Activated CD4-positive, CD25-positive, alpha-beta regulatory T cell treated with anti-CD3 and anti-CD28 coated beads, Interleukin-2, amount 50 U/mL, for 72 hours (primary cell): ENCODE results near the gene SENP3.

Experiments used
- DNase-seq: peaks from one replicate; pipeline ENCODE4 v3.0.0; 2021

The SENP3 gene

GRCh38 chr17:7561589-7562207 is at the start of gene SENP3:
Gene SENP3, plus strand, starts transcription at chr17:7561919. Its CDS starts 1,158 bp downstream, at chr17:7563077.
- DNase-seq, result peak; percentile 91

GRCh38 chr17:7512105-7512504 is 49.6 kb upstream of the SENP3 start:
- no peak for DNase-seq

GRCh38 chr17:7512824-7513540 is 48.7 kb upstream of the SENP3 start:
- DNase-seq, result no peak

- no peak for DNase-seq
These were observed 47.8 kb upstream of the SENP3 start for GRCh38 chr17:7513850-7514419.

GRCh38 chr17:7515911-7516610 is 45.7 kb upstream of the SENP3 start:
- DNase-seq, result no peak

GRCh38 chr17:7523033-7523432 is 38.7 kb upstream of the SENP3 start:
- DNase-seq, result peak; percentile 54

- DNase-seq, result no peak
These were observed 32.9 kb upstream of the SENP3 start for GRCh38 chr17:7528842-7529241.

GRCh38 chr17:7530023-7530900 is 31.5 kb upstream of the SENP3 start:
- DNase-seq, result no peak

- DNase-seq, result no peak
These were observed 23.7 kb upstream of the SENP3 start for GRCh38 chr17:7538050-7538449.

GRCh38 chr17:7538891-7539545 is 22.7 kb upstream of the SENP3 start:
- no peak for DNase-seq

- DNase-seq, result no peak
These were observed 20.6 kb upstream of the SENP3 start for GRCh38 chr17:7541074-7541621.

GRCh38 chr17:7544911-7545310 is 16.8 kb upstream of the SENP3 start:
- DNase-seq, result no peak

- DNase-seq, result peak; percentile 68
These were observed 12.9 kb upstream of the SENP3 start, which contains the start of gene TNFSF12 for GRCh38 chr17:7548585-7549400. Gene TNFSF12, plus strand, starts transcription at chr17:7549058. Its CDS starts 96 bp downstream, at chr17:7549154.

GRCh38 chr17:7549401-7550055 is 12.2 kb upstream of the SENP3 start:
- DNase-seq, result peak; percentile 52

GRCh38 chr17:7550344-7550743 is 11.4 kb upstream of the SENP3 start:
- DNase-seq, result no peak

GRCh38 chr17:7551396-7551795 is 10.3 kb upstream of the SENP3 start:
- DNase-seq, result no peak

GRCh38 chr17:7552621-7553051 is 9.1 kb upstream of the SENP3 start:
- DNase-seq, result no peak

- no peak for DNase-seq
These were observed 8.4 kb upstream of the SENP3 start for GRCh38 chr17:7553356-7553755.

GRCh38 chr17:7555320-7555948 is 6.3 kb upstream of the SENP3 start:
- no peak for DNase-seq

- DNase-seq, result no peak
These were observed 5.1 kb upstream of the SENP3 start for GRCh38 chr17:7556627-7557026.
